Bronchial epithelial cell (primary cell): ENCODE measurements around the gene USP40. TPM values are rescaled to one million over a fixed set of nuclear protein-coding genes. Genes with fewer than 3 reads are reported as not detected.
A peak's percentile ranks its signal among the peaks of the same experiment; 100 is the strongest.

ENCODE experiments used
- DNase-seq: peaks from one replicate; pipeline ENCODE4 v3.0.0-alpha.2; 2010; ENCODE audit warnings: low read depth
- FAIRE-seq: peaks from 2 replicates; lab custom pipeline; 2011; peaks lifted over from hg19 to GRCh38; lab: Jason Lieb, UNC
- H3K27me3 ChIP-seq: 2 replicates; pipeline ENCODE4 v1.5.1; 2011; ENCODE audit warnings: low read length; ENCODE audit not compliant: control insufficient read depth, insufficient read depth
- H3K36me3 ChIP-seq: 2 replicates; pipeline ENCODE4 v1.5.1; 2011; ENCODE audit warnings: low read length; ENCODE audit not compliant: control insufficient read depth, insufficient read depth
- H3K4me3 ChIP-seq: 2 replicates; pipeline ENCODE4 v1.5.1; 2011; ENCODE audit warnings: mild to moderate bottlenecking, low read depth, low read length, control low read depth
- CTCF ChIP-seq: IDR thresholded peaks from 2 replicates; pipeline ENCODE4 v1.5.1; 2011; ENCODE audit warnings: mild to moderate bottlenecking, moderate library complexity, low read length, control low read depth, inconsistent platforms; ENCODE audit not compliant: insufficient read depth, severe bottlenecking
- total RNA-seq: library from RNA; depleted of rRNA; stranded (reverse); fragments of >200 nt; gene quantifications from 2 replicates; pipeline ENCODE4 v1.2.1, GENCODE V29; 2014

The USP40 gene
- 21.1 and 27.0 TPM in 2 replicates for total RNA-seq

DNA sequence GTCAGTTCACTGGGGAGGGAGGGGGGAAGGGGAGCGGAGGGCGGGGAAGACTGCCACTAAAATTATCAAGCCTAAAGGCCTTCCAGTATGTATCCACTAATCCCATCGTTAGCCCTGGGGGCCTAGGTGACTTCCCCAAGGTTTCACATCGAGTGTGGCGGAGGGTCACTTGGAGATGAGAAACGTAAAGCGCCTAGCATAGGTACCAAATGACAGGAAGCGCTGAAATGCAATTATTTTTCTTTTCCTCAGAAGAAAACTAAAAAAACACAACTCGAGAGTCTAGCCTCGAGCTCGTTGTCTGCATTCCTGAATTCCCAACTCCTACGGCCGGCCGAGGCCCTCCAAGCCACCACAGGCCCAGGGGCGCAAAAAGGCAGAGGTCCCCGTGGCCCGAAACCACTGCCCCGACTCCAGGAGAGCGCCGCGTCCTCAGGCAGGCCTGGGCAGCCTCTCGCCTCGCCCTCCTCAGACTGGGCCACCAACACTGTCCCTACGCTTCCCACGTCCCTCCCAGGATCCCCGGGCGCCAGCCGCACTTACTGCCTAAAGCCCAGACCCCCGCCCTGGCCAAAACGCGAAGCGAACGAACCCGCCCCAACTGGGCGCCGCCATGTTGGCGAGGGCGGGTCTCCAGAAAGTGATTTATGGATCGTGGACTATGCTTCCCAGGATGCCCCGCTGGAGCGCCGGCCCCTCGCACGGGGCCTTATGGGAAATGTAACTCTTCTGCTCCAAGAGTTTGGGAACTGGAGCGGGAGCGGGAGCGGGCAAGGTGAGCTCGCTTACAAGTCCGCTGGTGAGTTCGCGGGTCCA is at the start of gene USP40:
TSS of gene USP40 (minus strand) at position 642 of the 816 bp plus-strand sequence. CDS start 1,228 bp downstream, outside the sequence.
- Histone ChIP-seq H3K4me3 (peak within 1 kb of the TSS; percentile 87), H3K27me3 (no peaks in the 10 kb centered on the region), H3K36me3 (no peaks in the 10 kb centered on the region)
- no peak for TF ChIP-seq CTCF
- FAIRE-seq (no peak), DNase-seq (peak; percentile 85)

DNA sequence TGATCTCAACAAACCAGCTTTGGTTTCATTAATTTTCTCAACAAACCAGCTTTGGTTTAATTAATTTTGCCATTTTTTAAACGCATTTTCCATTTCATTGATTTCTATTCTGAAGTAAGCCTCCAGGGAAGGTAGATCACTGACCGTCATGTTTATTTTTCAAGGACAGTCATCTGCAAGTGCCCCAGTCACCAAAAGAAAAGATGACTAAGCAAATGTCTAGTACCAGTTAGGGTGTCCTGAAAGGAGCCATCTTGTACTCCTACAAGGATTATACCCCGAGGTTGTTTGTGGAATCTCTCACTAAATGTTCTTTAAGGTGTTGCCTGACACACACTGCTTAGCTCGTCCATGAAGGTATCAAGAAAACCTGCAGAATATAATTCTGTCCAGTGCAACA is 44.7 kb upstream of the USP40 start:
- no peak overlapping the region for H3K4me3 ChIP-seq
- no peaks in the 10 kb centered on the region for H3K27me3 ChIP-seq
- no peak for TF ChIP-seq CTCF
- FAIRE-seq (no peak), DNase-seq (no peak)
- H3K36me3 ChIP-seq: no peaks in the 10 kb centered on the region

- no peak for TF ChIP-seq CTCF
- H3K36me3 ChIP-seq: no peaks in the 10 kb centered on the region
- FAIRE-seq (no peak), DNase-seq (no peak)
- H3K27me3 ChIP-seq: no peaks in the 10 kb centered on the region
- no peak overlapping the region for H3K4me3 ChIP-seq
Measured at GRCh38 chr2:233605680-233606079, 39.1 kb upstream of the USP40 start.

DNA sequence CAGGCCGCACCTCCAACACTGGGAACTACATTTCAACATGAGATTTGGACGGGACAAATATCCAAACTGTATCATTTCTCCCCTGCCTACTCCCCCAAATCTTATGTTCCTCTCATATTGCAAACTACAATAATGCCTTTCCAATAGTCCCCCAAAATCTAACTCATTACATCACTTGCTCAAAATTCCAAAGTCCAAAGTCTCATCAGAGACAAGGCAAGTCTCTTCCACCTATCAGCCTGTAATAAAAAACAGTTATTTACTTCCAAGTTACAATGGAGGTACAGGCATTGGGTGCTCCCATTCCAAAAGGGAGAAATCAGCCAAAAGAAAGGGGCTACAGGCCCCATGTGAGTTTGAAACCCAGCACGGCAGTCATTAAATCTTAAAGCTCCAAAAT is 38.2 kb upstream of the USP40 start:
- H3K27me3 ChIP-seq: no peaks in the 10 kb centered on the region
- no peaks in the 10 kb centered on the region for H3K36me3 ChIP-seq
- no peak for TF ChIP-seq CTCF
- DNase-seq: no peak
- H3K4me3 ChIP-seq: no peak overlapping the region
- FAIRE-seq: no peak

- FAIRE-seq (no peak), DNase-seq (no peak)
- H3K36me3 ChIP-seq: no peaks in the 10 kb centered on the region
- TF ChIP-seq CTCF: no peak
- no peak overlapping the region for H3K4me3 ChIP-seq
- H3K27me3 ChIP-seq: no peaks in the 10 kb centered on the region
Measured at GRCh38 chr2:233603520-233603919, 36.9 kb upstream of the USP40 start.
